GM19035 (cell line): ENCODE data around the gene SLC35F6.
"Not testable (repeated sequence)": the region's sequence is repeated elsewhere in the genome, so short reads cannot be mapped to it uniquely, and the experiment has no call there.

Experiments used
- ATAC-seq: cut with Tn5 transposase; IDR thresholded peaks from one replicate; pipeline ENCODE4 v1.9.1; 2021; ENCODE audit not compliant: unreplicated experiment

The SLC35F6 gene

GRCh38 chr2:26754972-26755670, 9.0 kb upstream of the SLC35F6 start:
- ATAC-seq = no peak

- no peak for ATAC-seq
These were observed 7.7 kb upstream of the SLC35F6 start for GRCh38 chr2:26756337-26756736.

- peak; percentile 65 for ATAC-seq
These were observed 6.0 kb upstream of the SLC35F6 start for GRCh38 chr2:26757873-26758789.

- ATAC-seq = no peak
These were observed 5.2 kb upstream of the SLC35F6 start for GRCh38 chr2:26758790-26759321.

- ATAC-seq = no peak
These were observed 4.2 kb upstream of the SLC35F6 start for GRCh38 chr2:26759845-26760244.

GRCh38 chr2:26760991-26761390, 3.1 kb upstream of the SLC35F6 start:
- ATAC-seq = not testable (repeated sequence)

- ATAC-seq = no peak
These were observed 1.1 kb upstream of the SLC35F6 start for GRCh38 chr2:26763019-26763418.

- ATAC-seq = no peak
These were observed 822 bp downstream of the SLC35F6 start for GRCh38 chr2:26764906-26765305.

GRCh38 chr2:26765475-26766200, 1.6 kb downstream of the SLC35F6 start:
- ATAC-seq = no peak

- no peak for ATAC-seq
These were observed 3.0 kb downstream of the SLC35F6 start for GRCh38 chr2:26767129-26767528.

GRCh38 chr2:26767894-26768487, 3.9 kb downstream of the SLC35F6 start:
- ATAC-seq = no peak

GRCh38 chr2:26768759-26769088, 4.6 kb downstream of the SLC35F6 start:
- no peak for ATAC-seq

- ATAC-seq = no peak
These were observed 5.1 kb downstream of the SLC35F6 start for GRCh38 chr2:26769089-26769761.

GRCh38 chr2:26770986-26771586, 7.0 kb downstream of the SLC35F6 start:
- ATAC-seq = no peak

- no peak for ATAC-seq
These were observed 8.2 kb downstream of the SLC35F6 start for GRCh38 chr2:26772064-26773001.

- ATAC-seq = no peak
These were observed 12.2 kb downstream of the SLC35F6 start for GRCh38 chr2:26776195-26776800.

- no peak for ATAC-seq
These were observed 14.0 kb downstream of the SLC35F6 start for GRCh38 chr2:26778098-26778497.

GRCh38 chr2:26778507-26778906, 14.4 kb downstream of the SLC35F6 start:
- no peak for ATAC-seq
